Smooth muscle cell of the brain vasculature (primary cell): ENCODE measurements around the gene SPG11.
"Not testable (repeated sequence)": the region's sequence is repeated elsewhere in the genome, so short reads cannot be mapped to it uniquely, and the experiment has no call there.

Experiments used
- DNase-seq: peaks from one replicate; pipeline ENCODE4 v3.0.0-alpha.2; 2012; ENCODE audit warnings: low read depth, low spot score

Gene SPG11

GRCh38 chr15:44675911-44676310, 12.4 kb upstream of the SPG11 start:
- DNase-seq = no peak

GRCh38 chr15:44673639-44674038, 10.2 kb upstream of the SPG11 start:
- no peak for DNase-seq

- DNase-seq = no peak
These were observed 6.9 kb upstream of the SPG11 start for GRCh38 chr15:44670087-44670950.

GRCh38 chr15:44668921-44669320, 5.5 kb upstream of the SPG11 start:
- no peak for DNase-seq

GRCh38 chr15:44667039-44667360, 3.5 kb upstream of the SPG11 start:
- DNase-seq = no peak

GRCh38 chr15:44666210-44667038, 3.0 kb upstream of the SPG11 start:
- no peak for DNase-seq

- DNase-seq = peak; percentile 4
These were observed 718 bp downstream of the SPG11 start for GRCh38 chr15:44662478-44663409.

GRCh38 chr15:44661576-44661975, 1.9 kb downstream of the SPG11 start:
- DNase-seq = no peak

GRCh38 chr15:44659056-44659455, 4.4 kb downstream of the SPG11 start:
- DNase-seq = no peak

GRCh38 chr15:44657378-44657777, 6.1 kb downstream of the SPG11 start:
- no peak for DNase-seq

- DNase-seq = no peak
These were observed 6.5 kb downstream of the SPG11 start for GRCh38 chr15:44656913-44657312.

- no peak for DNase-seq
These were observed 7.2 kb downstream of the SPG11 start for GRCh38 chr15:44656298-44656697.

GRCh38 chr15:44654858-44655257, 8.6 kb downstream of the SPG11 start:
- DNase-seq = no peak

- no peak for DNase-seq
These were observed 15.8 kb downstream of the SPG11 start for GRCh38 chr15:44647637-44648036.

GRCh38 chr15:44647036-44647435, 16.4 kb downstream of the SPG11 start:
- no peak for DNase-seq

- DNase-seq = no peak
These were observed 17.0 kb downstream of the SPG11 start for GRCh38 chr15:44646460-44646859.

GRCh38 chr15:44641651-44642050, 21.8 kb downstream of the SPG11 start:
- no peak for DNase-seq

GRCh38 chr15:44636976-44637375, 26.5 kb downstream of the SPG11 start:
- DNase-seq = no peak

- DNase-seq = no peak
These were observed 29.9 kb downstream of the SPG11 start for GRCh38 chr15:44633603-44634002.

- DNase-seq = not testable (repeated sequence)
These were observed 38.2 kb downstream of the SPG11 start for GRCh38 chr15:44625286-44625685.

GRCh38 chr15:44623178-44623577, 40.3 kb downstream of the SPG11 start:
- no peak for DNase-seq

GRCh38 chr15:44620081-44620480, 43.4 kb downstream of the SPG11 start:
- DNase-seq = no peak
